ENCODE measurements around the gene TADA2B.

TADA2B gene

DNA sequence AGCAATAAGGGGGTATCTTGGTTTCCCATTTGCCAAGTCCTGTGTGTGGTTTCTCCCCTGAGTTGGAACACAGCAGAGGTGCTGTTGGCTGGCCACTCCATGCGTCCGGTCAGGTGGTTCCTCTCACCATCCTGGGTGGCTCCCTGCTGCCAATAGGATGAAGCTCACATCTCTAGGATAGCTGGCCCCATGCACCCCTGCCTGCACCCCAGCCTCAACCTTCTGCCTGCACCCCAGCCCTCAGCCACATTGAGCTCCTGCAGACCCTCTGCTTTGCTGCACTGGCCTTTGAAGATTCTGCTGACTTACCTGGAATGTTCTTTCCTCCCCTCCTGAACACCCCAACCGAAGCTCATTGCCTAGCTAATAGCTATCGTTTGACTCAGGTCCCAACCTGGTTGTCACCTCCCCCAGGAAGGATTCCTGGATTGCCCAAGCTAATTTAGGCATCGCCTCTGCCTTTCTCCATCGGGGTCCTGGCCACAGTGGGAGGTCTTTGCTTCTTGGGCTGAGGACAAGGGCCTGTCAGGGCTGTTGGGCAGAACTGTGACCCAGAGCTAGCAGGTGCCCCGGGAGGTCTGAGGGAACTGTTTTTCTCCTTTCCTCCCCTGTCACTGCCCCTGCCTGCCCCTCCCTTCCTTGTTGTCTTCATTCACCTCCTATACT, 61.3 kb downstream of the TADA2B start:
- H3K27me3 Mint-ChIP-seq (ENCODE audit: low read depth) = peaks cover 16% of the 10 kb centered on the region
- H3K9me3 Mint-ChIP-seq = no peaks in the 10 kb centered on the region
- peak overlapping the region; percentile 59 to 88 (median 75) for H3K4me3 Mint-ChIP-seq
- H3K36me3 Mint-ChIP-seq (ENCODE audit: low read depth) = no peaks in the 10 kb centered on the region
- TF ChIP-seq, protein P1, sequence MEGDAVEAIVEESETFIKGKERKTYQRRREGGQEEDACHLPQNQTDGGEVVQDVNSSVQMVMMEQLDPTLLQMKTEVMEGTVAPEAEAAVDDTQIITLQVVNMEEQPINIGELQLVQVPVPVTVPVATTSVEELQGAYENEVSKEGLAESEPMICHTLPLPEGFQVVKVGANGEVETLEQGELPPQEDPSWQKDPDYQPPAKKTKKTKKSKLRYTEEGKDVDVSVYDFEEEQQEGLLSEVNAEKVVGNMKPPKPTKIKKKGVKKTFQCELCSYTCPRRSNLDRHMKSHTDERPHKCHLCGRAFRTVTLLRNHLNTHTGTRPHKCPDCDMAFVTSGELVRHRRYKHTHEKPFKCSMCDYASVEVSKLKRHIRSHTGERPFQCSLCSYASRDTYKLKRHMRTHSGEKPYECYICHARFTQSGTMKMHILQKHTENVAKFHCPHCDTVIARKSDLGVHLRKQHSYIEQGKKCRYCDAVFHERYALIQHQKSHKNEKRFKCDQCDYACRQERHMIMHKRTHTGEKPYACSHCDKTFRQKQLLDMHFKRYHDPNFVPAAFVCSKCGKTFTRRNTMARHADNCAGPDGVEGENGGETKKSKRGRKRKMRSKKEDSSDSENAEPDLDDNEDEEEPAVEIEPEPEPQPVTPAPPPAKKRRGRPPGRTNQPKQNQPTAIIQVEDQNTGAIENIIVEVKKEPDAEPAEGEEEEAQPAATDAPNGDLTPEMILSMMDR (IDR thresholded peaks at IDR 0.05; ENCODE audit: unreplicated experiment in 3 of 3) = no peak
- peak overlapping the region; percentile 85 to 95 (median 90) for H3K27ac Mint-ChIP-seq
- H3K4me1 Mint-ChIP-seq = peaks cover 29% of the 10 kb centered on the region

DNA sequence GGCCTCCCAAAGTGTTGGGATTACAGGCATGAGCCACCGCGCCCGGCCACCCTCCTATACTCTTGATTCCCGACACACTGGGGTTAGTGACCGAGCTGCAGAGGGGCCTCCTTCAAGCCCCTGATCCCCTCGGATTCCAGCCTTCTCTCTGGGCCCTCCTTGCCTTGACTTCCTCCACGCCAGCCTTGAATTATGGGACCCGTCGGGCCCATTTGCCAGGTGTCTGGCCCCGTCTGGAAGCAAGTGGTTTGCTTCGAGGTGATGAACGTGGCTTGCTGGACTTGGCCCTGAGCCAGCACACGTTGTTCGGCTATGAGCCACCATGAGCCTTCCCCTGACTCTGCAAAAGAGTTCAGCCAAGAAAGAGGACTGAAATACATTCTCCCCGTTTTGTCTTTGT, 62.1 kb downstream of the TADA2B start:
- Mint-ChIP-seq H3K4me1 (peaks cover 29% of the 10 kb centered on the region), H3K27ac (peak overlapping the region; percentile 79 to 95 (median 82)), H3K27me3 (ENCODE audit: low read depth) (peaks cover 16% of the 10 kb centered on the region), H3K4me3 (peak overlapping the region; percentile 45 to 59 (median 58)), H3K36me3 (ENCODE audit: low read depth) (no peaks in the 10 kb centered on the region), H3K9me3 (peaks cover 3% of the 10 kb centered on the region)
- TF ChIP-seq, protein P1 (IDR thresholded peaks at IDR 0.05; ENCODE audit: unreplicated experiment in 3 of 3) = no peak

DNA sequence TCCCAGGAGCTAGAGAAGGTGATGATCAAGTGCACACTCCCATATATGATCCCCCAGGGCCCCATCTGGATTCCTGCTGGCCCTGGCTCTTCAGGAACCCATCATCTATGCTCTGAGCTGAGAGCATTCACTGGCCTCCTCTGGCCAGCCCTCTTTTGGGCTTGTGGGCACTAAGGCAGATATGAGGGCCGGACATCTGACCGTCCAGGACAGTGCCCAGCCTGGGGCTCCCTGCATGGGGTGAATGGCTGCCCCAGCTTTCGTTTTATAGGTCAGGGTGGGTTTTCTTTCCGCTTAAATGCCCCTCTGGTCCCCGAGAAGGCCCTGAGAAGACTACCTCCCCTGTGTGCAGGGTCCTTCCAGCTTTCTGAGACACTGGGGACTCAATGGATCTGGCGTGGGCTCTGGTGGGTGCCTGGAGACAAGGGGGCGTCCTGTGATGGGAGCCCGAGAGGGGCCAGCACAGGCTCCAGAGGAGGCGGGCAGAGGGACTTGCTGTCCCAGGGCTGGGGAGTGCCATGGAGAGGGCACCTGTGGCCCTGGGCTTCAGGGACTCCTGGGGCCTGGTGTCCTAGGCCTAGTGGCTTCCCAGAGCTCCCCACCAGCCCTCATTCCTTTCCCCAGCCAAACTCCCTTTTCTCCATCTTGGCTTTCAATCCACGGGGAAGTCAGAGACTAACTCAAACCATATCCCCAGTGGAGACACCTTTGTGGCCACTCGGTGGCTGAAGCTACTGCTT, 64.2 kb downstream of the TADA2B start:
- peak overlapping the region in 2 of 3 experiments; percentile 30 to 59 for H3K27ac Mint-ChIP-seq
- peaks cover 4% of the 10 kb centered on the region for H3K9me3 Mint-ChIP-seq
- no peaks in the 10 kb centered on the region for H3K36me3 Mint-ChIP-seq (ENCODE audit: low read depth)
- H3K4me1 Mint-ChIP-seq = peaks cover 23% of the 10 kb centered on the region
- TF ChIP-seq, protein P1 (IDR thresholded peaks at IDR 0.05; ENCODE audit: unreplicated experiment in 3 of 3) = no peak
- H3K4me3 Mint-ChIP-seq = no peak overlapping the region
- peaks cover 16% of the 10 kb centered on the region for H3K27me3 Mint-ChIP-seq (ENCODE audit: low read depth)
